PC-9 (cell line): ENCODE results near the gene USP50. TPM values are rescaled to one million over a fixed set of nuclear protein-coding genes. Genes with fewer than 3 reads are reported as not detected.

Source experiments
- BruUV-seq: library from RNA; stranded (reverse); fragments of 400-500 nt; replicated peaks from 2 replicates; lab custom pipeline; 2021; lab: Mats Ljungman, UMichigan
- CTCF ChIA-PET: fragments of 300-600 bp; sonication (Branson Sonifier 250); formaldehyde crosslinking; loops from one replicate; lab custom pipeline; 2022; ENCODE audit warnings: antibody characterized with exemption; lab: Charles Lee
- POLR2A ChIA-PET: fragments of 300-600 bp; sonication (Branson Sonifier 250); formaldehyde crosslinking; loops from one replicate; lab custom pipeline; 2022; ENCODE audit warnings: antibody characterized with exemption; ENCODE audit not compliant: unreplicated experiment; lab: Charles Lee
- DNase-seq, 2 experiments: peaks; one replicate each; pipeline versions ENCODE4 v3.0.0 to v3.0.0-alpha.2; 2015 to 2022; ENCODE audit warnings: mixed read lengths in 1 of 2
- H2AFZ ChIP-seq: fragments of 200-600 bp; sonication (generic); 2 replicates; pipeline ENCODE4 v1.8.1; 2017; ENCODE audit warnings: antibody characterized with exemption
- H3F3A ChIP-seq: fragments of 200-600 bp; sonication (generic); 2 replicates; pipeline ENCODE4 v1.8.1; 2017; ENCODE audit warnings: antibody characterized with exemption, mild to moderate bottlenecking, low read depth; ENCODE audit not compliant: insufficient read depth
- H3K27ac ChIP-seq: fragments of 200-600 bp; sonication (generic); 2 replicates; pipeline ENCODE4 v1.6.1; 2016; ENCODE audit warnings: mixed run types
- H3K27me3 ChIP-seq: fragments of 200-600 bp; sonication (generic); 2 replicates; pipeline ENCODE4 v1.6.1; 2016; ENCODE audit warnings: low read depth, mixed run types; ENCODE audit not compliant: insufficient read depth
- H3K36me3 ChIP-seq: fragments of 200-600 bp; sonication (generic); 2 replicates; pipeline ENCODE4 v1.6.1; 2016; ENCODE audit warnings: low read depth, mixed run types
- H3K4me1 ChIP-seq: fragments of 200-600 bp; sonication (generic); replicated peaks from 2 replicates; pipeline ENCODE4 v1.6.1; 2016; ENCODE audit warnings: mixed run types; ENCODE audit not compliant: insufficient read depth
- H3K4me2 ChIP-seq: fragments of 200-600 bp; sonication (generic); 2 replicates; pipeline ENCODE4 v1.6.1; 2017; ENCODE audit warnings: mixed run types
- H3K4me3 ChIP-seq: fragments of 200-600 bp; sonication (generic); 2 replicates; pipeline ENCODE4 v1.6.1; 2016; ENCODE audit warnings: mixed run types
- H3K79me2 ChIP-seq: fragments of 200-600 bp; sonication (generic); 2 replicates; pipeline ENCODE4 v1.6.1; 2017; ENCODE audit warnings: low read depth, mixed run types
- H3K9me2 ChIP-seq: fragments of 200-600 bp; sonication (generic); 2 replicates; pipeline ENCODE4 v1.8.1; 2017; ENCODE audit warnings: mild to moderate bottlenecking; ENCODE audit not compliant: insufficient read depth
- H3K9me3 ChIP-seq: fragments of 200-600 bp; sonication (generic); 2 replicates; pipeline ENCODE4 v1.8.1; 2016; ENCODE audit warnings: low read depth; ENCODE audit not compliant: insufficient read depth
- H4K20me1 ChIP-seq: fragments of 200-600 bp; sonication (generic); 2 replicates; pipeline ENCODE4 v1.8.1; 2017; ENCODE audit not compliant: insufficient read depth
- EZH2 ChIP-seq: fragments of 200-600 bp; sonication (generic); IDR thresholded peaks from 2 replicates; pipeline ENCODE4 v1.8.0; 2017; ENCODE audit warnings: antibody characterized with exemption, low read depth
- intact Hi-C: fragments of 100-400 bp; cut with micrococcal nuclease; formaldehyde crosslinking; loops from one replicate; pipeline ENCODE4 v1.10.0; 2022; ENCODE audit not compliant: unreplicated experiment
- total RNA-seq: library from RNA; stranded (reverse); gene quantifications from 2 replicates; pipeline ENCODE4 v1.2.3, GENCODE V29; 2021
- TF ChIP-seq, protein P1 (sequence below): fragments of 200-600 bp; sonication (generic); conservative IDR thresholded peaks from 2 replicates; pipeline ENCODE4 v1.6.1; 2017; ENCODE audit warnings: mixed run types, antibody characterized with exemption, mild to moderate bottlenecking, moderate library complexity

Gene USP50
- total RNA-seq, 1 experiment from 2014 or later: not detected

DNA sequence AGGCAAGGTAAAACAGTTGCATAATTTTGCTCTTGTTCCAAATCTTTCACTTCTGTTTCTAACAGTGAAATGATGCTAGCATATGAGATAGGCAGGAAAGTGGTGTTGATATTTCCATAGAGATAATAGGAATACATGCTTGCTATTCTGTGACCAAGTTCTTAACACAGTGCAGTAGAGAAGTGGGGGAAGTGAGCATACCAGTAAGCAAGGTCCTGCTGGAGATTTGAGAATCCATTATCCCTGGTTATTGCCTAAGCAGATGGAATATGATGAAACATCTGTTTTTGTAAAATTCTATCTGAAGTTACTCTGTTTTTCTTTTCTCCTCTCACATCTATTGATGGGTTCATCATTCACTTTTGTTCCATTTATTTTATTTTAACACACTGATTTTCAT, 93.5 kb downstream of the USP50 start:
- H3K27me3 ChIP-seq: no peaks in the 10 kb centered on the region
- H3K36me3 ChIP-seq: no peaks in the 10 kb centered on the region
- H3K4me3 ChIP-seq: no peak overlapping the region
- H3F3A ChIP-seq: no peaks in the 10 kb centered on the region; the same call in 1 of the 2 replicates
- TF ChIP-seq, protein P1, sequence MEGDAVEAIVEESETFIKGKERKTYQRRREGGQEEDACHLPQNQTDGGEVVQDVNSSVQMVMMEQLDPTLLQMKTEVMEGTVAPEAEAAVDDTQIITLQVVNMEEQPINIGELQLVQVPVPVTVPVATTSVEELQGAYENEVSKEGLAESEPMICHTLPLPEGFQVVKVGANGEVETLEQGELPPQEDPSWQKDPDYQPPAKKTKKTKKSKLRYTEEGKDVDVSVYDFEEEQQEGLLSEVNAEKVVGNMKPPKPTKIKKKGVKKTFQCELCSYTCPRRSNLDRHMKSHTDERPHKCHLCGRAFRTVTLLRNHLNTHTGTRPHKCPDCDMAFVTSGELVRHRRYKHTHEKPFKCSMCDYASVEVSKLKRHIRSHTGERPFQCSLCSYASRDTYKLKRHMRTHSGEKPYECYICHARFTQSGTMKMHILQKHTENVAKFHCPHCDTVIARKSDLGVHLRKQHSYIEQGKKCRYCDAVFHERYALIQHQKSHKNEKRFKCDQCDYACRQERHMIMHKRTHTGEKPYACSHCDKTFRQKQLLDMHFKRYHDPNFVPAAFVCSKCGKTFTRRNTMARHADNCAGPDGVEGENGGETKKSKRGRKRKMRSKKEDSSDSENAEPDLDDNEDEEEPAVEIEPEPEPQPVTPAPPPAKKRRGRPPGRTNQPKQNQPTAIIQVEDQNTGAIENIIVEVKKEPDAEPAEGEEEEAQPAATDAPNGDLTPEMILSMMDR: no peak
- no peak for TF ChIP-seq EZH2
- no peak overlapping the region for H2AFZ ChIP-seq
- DNase-seq: no peak
- no peak overlapping the region for H3K4me2 ChIP-seq
- intact Hi-C loops: no loop called here
- H3K9me2 ChIP-seq: no peaks in the 10 kb centered on the region
- POLR2A ChIA-PET: no interaction called here
- no peaks in the 10 kb centered on the region for H3K9me3 ChIP-seq
- H3K4me1 ChIP-seq: no peaks in the 10 kb centered on the region
- no peaks in the 10 kb centered on the region for H3K79me2 ChIP-seq
- CTCF ChIA-PET: no interaction called here
- BruUV-seq: no TSS peak
- H3K27ac ChIP-seq: no peak overlapping the region
- H4K20me1 ChIP-seq: no peaks in the 10 kb centered on the region

Other genes starting within 250 kb of the USP50 start
- 21.7 and 22.0 TPM in 2 replicates for gene GABPB1, start 191.5 kb downstream of the USP50 start, total RNA-seq
- 64.6 and 70.7 TPM in 2 replicates for gene USP8, start 122.3 kb downstream of the USP50 start, total RNA-seq
- gene TRPM7, start 140.1 kb upstream of the USP50 start, total RNA-seq: 33.6 and 40.3 TPM in 2 replicates
- gene SPPL2A, start 219.0 kb upstream of the USP50 start, total RNA-seq: 70.6 and 75.4 TPM in 2 replicates